Activated effector memory CD4-positive, alpha-beta T cell treated with Interleukin-2 at 50 U/mL for 16 hours (primary cell): ENCODE results near the gene ZSCAN21.

Experiments used
- DNase-seq: peaks from one replicate; pipeline ENCODE4 v3.0.0-alpha.2; 2020

Gene ZSCAN21

DNA sequence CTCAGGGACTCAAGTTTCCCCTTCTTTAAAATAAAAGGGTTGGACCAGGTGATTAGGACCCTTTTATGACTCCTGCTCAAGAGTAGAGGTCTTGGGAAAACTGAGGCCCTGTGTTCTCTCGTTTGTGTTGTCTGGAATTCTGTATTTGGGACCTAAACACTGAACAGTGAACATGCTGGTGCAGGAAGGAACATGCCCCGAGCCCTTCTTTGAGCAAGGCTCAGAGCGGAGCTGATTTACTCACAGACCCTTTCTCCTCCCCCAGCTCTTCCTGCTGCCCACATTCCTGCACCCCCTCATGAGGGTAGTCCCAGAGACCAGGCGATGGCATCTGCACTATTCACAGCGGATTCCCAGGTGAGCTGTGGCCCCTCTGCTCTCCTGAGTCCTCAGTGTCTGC lies 20.0 kb upstream of the ZSCAN21 start:
- no peak for DNase-seq

DNA sequence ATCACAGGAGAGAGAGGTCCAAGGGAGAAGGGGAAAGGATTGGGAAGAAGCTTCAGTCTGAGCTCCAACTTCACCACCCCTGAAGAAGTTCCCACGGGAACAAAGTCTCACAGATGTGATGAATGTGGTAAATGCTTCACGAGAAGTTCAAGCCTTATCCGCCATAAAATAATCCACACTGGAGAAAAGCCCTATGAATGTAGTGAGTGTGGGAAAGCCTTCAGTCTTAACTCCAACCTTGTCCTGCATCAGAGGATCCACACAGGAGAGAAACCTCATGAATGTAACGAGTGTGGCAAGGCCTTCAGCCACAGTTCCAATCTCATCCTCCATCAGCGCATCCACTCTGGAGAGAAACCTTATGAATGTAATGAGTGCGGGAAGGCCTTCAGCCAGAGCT lies 16.0 kb upstream of the ZSCAN21 start:
- DNase-seq, result no peak

DNA sequence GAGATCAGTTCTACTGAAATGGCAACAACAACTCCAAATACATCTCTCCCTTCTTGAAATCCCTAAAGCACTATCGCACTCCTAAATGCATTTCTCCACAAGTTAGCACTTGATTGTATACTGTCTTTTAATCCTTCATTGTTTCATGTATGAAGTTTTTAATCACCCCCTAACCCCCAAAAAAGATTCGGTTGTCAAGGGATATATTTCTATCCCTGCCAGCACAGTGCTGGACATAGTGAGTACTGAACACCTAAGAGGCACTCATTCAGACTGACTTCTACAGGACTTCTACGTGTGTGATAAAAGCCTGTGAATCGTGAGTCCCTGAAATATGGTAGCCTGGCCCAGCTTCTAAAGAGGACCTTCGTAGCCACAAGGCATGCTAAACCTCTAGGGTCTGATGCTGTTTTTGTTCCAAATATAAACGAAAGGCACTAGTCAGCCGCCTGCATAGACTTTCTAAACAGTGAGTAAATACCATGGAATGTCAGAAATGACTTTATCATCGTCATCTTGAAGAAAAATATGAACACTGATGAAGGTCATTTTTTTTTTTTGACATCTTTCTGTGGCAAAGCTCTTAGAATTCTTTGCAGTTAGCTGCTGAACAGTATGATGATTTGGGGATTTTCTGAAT lies 14.6 kb upstream of the ZSCAN21 start:
- no peak for DNase-seq

DNA sequence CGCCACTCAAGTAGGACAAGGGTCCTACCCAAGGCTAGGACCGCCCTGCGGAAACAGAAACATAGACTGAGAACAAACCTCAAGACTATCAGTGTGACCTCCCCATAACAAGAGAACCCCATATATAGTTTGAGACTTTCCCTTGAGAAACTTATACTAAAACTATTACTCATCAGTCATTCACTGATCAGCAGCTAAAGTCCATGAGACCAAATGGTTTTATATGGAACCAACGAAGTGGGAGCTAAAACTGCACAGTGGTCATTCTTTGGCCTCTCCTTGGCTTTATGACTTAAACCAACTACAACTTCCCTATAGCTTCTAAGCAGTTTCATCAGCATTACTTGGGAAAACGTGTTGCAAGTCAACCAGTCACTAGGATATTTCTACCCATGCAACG lies 13.7 kb upstream of the ZSCAN21 start:
- DNase-seq, result no peak

DNA sequence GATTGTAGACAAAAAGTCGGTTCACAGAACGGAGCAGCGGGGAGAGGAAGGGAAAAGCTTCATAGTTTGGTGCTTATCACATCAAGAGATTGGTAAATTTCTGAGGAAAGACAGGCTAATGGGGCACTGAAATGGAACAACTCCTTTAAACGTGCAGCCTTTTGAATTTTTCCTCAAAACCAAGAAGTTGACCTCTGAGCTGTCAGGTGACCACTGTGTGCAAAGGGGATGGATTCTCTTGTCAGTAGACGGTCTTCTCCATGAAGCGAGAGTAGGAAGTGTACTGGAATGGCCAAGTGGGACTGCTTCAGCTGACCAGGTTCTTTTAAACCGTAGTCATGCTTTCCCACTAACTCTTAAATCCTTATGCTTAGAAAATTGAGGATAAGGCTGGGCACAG lies 11.2 kb upstream of the ZSCAN21 start:
- no peak for DNase-seq

DNA sequence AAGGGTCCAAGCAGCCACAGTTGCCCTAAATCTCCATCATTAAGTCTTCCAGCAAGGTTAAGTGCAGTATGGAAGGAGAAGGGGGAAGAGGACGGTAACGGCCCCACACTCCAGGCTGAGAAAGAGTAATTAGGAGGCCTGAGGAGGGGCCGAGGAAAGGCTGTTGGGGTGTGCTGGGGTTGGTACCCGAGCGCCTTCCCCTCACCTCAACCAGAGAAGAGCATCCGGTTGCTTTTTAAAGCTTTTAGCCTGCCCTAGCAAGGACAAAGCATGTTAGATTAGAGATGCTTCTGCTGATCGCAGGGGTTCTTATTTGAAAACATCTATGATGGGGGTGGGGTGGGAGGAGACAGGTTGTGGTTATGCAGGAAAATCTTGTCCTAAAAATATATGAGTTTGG lies 9.0 kb upstream of the ZSCAN21 start:
- no peak for DNase-seq

DNA sequence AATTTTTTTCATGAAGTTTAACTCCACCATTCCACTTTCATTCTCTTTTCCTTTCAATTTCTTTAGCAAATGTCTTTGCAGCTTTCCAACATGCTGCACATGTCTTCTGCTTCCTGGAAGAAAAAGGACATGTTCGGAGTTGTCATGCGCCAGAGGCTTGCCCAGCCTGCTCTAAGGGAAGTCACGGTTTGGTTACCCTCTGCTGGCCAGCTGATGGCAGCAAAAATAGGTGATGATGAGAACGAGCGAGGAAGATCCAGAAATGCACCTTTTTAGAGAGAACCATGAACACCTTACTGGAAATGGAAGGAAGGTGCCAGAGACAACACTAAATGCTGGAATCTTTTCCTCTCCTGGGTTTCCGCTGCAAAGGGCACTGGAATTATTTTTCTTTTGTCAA lies 4.9 kb upstream of the ZSCAN21 start:
- DNase-seq, result no peak

DNA sequence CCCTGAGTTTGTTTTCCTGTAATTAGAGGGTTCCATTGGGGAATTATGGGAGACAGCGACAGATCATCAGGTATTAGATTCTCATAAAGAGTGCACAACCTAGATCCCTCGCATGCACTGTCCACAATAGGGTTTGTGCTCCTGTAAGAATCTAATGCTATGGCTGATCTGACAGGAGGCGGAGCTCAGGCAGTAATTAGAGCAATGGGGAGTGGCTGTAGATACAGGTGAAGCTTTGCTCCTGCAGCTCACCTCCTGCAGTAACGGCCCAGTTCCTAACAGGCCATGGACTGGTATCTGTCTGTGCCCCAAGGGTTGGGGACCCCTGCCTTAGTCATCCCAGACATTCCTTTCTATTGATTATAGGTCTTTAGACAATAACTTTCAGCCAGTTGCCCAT lies 894 bp upstream of the ZSCAN21 start:
- DNase-seq, result no peak

DNA sequence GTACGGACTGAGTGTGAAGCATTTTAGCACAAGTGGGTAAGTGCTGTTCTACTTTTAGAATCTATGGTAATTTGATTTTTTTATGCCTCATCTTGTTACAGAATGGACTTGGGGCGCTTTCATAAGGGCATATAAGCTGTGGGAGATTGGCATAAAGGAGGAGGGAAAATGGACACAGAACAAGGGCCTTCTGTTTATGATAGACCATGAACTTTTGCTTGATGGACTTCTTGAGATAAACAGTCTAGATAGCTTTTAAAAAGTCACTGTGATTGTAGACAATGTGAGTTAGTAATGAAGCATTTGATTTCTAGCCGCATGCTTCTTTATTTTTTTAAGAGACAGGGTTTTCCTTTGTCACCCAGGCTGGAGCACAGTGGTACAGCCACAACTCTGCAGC lies 2.0 kb downstream of the ZSCAN21 start:
- DNase-seq, result no peak

DNA sequence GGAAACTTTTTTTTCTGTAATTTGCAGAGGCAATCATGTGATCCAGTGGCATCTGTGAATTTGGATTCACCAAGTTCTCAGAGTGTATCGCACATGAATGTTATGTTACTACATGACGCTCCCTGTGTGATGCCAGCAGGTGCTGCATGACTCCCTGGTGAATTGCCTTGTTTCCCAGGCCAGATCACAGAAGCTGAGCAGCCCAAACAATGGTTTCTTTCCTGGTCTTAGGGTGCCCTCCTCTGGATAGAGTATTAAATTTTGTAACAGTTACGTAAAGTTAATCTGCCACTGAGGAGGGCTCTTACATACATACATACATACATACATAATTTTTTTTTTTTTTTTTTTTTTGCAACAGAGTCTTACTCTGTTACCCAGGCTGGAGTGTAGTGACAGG lies 3.6 kb downstream of the ZSCAN21 start:
- DNase-seq, result no peak

DNA sequence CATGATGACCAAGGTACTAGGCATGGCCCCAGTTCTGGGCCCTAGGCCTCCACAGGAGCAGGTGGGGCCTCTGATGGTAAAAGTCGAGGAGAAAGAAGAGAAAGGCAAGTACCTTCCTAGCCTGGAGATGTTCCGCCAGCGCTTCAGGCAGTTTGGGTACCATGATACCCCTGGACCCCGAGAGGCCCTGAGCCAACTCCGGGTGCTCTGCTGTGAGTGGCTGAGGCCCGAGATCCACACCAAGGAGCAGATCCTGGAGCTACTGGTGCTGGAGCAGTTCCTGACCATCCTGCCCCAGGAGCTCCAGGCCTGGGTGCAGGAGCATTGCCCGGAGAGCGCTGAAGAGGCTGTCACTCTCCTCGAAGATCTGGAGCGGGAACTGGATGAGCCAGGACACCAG lies 7.4 kb downstream of the ZSCAN21 start:
- DNase-seq, result no peak

DNA sequence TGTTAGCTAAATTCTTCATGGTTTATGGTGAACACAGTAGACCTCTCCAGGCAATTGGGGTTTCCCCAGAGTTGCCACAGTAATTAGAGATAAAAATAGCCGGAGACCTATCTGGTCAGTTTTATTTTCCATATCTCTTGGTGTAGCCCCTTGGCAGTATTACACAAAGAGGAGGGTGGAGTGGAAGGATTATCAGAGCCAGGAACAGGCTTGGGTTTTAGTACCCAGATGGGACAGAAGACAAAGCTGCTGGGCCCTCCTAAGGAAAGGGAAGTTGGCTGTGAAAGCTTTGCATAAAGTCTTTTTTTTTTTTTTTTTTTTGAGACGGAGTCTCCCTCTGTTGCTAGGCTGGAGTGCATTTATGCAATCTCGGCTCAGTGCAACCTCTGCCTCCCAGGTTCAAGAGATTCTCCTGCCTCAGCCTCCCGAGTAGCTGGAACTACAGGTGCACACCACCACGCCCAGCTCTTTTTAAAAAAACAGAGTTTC lies 9.7 kb downstream of the ZSCAN21 start:
- DNase-seq, result no peak

DNA sequence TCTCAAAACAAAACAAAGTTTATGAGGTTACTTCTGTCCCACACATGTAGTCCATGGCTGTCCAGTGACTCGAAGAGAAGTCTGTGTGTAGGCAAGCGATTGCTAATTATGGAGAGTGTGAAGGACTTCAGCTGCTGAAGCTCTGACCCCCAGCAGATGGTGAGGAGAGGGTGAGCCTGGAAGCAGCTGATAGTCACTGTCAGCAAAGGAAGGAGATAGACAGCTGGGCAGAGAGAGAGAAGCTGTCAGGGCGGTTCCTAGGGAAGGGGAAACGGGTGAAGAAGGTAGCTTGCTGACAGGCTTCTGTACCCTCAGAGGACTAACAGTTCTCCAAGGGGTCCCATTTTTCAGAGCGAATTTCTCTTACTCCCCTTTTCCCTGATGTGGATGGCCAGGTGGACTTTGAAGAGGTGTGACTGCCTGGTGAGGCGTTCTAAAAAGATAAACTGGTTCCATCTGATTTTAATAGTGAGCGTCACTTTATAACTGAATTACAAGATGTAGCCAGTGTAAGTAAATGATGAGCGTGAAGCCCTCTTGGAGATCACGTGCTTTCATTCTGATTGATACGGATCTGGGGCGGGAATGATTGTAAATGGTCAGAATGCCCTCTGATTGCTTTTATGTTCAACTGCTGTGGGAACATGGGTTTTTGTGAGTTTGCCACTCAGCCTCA lies 12.1 kb downstream of the ZSCAN21 start:
- no peak for DNase-seq

DNA sequence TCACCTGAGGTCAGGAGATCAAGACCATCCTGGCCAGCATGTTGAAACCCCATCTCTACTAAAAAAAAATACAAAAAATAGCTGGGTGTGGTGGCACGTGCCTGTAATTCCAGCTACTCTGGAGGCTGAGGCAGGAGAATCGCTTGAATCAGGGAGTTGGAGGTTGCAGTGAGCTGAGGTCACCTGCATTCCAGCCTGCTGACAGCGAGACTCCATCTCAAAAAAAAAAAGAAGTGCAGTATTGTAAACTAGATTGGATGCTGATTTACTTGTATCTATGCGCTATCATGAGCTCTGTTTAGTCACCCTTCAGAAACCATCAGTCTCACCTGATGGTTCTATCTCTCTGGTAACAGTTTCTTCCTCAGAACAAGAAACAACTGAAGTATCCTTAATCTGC lies 13.8 kb downstream of the ZSCAN21 start:
- no peak for DNase-seq

DNA sequence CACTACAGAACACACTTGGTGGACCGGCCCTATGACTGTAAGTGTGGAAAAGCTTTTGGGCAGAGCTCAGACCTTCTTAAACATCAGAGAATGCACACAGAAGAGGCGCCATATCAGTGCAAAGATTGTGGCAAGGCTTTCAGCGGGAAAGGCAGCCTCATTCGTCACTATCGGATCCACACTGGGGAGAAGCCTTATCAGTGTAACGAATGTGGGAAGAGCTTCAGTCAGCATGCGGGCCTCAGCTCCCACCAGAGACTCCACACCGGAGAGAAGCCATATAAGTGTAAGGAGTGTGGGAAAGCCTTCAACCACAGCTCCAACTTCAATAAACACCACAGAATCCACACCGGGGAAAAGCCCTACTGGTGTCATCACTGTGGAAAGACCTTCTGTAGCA lies 14.6 kb downstream of the ZSCAN21 start:
- no peak for DNase-seq

DNA sequence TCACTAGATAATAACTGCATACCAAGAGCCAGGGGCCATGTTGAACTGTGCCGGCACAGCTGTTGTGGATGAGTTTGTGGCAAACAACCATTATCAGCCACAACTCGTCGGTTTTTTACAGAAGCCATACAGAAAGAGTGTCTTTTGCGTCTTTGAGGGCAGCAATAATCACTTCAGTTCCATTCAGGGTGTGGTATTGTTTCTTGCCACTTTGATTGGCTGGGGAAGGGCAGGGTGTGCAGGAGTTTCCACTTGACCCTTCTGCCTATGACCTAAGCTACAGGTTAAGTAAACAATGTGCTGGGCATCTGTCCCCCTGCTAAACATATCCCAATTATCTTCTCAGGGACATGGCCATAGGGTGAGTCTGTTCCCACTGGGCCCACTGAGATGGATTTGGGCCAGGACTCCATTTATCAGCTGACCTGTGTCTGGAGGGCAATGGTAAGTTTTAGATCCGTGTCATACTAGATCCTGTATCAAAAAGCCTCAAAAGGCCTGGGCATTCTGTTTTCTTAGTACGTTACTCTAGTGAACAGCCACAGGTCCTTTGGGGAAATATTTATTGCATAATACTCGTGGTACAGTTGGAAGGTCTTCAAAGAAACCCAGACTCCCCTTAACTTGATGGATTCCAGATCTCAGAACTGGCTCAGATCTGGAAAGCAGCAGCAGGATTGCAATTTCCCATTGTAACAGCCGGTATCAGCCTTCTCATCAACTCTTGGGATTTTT lies 16.0 kb downstream of the ZSCAN21 start:
- DNase-seq, result no peak

DNA sequence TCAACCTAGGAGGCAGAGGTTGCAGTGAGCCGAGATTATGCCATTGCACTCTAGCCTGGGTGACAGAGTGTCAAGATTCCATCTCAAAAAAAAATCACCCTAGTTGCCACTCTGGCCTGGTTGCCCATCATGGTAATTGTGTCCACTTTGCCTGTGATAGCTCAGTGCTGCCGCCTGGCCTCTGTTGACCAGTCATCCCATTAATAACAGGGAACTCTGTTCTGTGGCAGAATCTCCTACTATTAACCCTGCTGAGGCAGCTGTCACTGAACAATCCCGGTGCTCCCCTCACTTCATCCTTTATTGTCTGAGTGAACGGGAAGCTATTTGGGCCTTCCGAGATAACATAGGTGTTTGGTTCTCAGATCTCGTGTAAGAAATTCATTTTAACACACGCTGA lies 17.4 kb downstream of the ZSCAN21 start:
- DNase-seq, result no peak

DNA sequence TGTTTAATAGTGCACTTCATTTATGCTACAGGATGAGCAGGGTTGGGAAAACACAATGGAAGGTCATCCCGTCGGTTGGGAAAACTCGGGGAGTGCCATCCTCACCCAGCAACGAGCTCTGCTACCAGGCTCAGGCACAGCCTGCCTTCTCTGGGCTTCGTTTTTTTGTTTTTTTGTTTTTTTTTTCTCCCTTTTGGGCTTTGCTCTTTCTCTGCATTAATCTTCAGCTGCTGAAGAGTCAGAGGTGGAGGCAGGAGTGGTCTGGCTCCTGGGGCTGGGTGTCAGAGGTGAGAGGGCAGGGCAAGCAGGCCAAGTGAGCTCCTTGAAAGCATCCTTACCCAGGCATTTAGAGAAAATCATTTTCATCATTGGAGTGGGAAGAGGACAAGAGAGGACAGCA lies 20.4 kb downstream of the ZSCAN21 start:
- no peak for DNase-seq

DNA sequence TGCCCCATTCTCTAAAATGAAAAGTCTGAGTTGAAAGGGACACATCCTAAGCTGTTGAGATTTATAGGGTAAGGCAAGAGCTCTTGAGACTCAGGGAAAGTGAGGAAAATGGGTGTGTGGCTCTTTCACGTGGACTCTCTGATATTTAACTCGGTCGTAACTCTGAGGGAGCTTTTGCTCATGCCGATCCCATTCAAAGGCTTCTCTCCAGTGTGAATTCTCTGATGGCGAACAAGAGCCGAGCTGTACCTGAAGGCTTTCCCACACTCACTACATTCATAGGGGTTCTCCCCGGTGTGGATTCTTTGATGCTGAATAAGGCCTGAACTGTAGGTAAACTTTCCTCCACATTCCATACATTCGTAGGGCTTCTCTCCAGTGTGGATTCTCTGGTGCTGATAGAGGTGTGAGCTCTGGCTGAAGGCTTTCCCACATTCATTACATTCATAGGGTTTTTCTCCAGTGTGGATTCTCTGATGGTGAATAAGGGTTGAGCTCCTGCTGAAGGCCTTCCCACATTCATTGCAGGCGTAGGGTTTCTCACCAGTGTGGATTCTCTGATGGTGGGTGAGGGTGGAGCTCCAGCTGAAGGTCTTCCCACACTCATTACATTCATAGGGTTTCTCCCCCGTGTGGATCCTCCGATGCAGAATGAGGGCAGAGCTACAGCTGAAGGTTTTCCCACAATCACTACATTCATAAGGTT lies 21.6 kb downstream of the ZSCAN21 start:
- no peak for DNase-seq

DNA sequence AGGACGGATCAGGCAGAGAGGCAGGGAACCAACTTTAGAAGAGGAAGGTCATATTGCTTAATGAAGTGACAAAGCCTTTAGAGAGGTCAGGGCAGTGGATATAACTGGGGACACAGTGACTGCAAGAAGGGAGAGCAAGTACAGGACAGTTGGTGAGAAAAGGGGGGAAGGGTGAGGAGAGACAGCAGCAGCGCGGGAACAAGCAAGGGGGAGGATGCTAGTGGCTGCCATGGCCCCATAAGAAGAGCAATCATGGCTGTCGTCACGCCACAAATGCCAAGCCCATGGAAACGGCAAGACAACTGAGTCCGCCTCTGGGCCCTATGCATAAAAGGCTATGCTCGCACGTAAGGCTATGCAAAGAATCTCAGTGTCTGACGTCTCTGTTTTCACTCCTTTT lies 22.9 kb downstream of the ZSCAN21 start:
- no peak for DNase-seq

DNA sequence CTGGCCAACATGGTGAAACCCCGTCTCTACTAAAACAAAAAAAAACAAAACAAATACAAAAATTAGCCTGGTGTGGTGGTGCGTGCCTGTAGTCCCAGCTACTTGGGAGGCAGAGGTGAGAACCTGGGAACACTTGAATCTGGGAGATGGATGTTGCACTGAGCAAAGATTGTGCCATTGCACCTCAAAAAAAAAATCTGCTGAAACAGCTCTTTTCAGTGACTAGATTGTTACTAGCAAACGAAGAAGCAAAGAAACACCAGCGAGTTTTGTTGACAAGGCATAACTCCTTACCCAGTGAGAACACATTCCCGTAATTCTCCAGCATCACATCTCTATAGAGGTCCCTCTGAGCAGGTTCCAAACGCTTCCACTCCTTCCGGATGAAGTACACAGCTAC lies 25.3 kb downstream of the ZSCAN21 start:
- DNase-seq, result no peak

DNA sequence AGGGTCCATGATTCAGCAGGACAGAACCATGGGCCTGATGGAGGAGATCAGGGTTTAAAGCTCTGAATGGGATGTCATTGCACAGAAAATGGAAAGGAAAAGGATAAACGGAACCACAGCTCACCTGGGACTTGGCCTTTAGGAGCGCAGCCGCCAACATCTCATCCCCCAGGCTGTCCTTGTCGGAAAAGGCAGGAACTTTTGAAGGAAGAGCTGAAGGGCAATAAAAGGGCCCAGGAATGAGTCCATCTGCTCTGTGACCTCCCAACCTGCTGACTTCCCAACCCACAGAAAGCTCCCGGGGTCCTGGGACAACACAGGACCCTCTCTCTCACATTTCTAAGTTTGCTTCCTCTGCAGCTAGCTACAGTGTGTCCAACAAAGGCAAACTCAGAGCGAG lies 25.8 kb downstream of the ZSCAN21 start:
- no peak for DNase-seq

DNA sequence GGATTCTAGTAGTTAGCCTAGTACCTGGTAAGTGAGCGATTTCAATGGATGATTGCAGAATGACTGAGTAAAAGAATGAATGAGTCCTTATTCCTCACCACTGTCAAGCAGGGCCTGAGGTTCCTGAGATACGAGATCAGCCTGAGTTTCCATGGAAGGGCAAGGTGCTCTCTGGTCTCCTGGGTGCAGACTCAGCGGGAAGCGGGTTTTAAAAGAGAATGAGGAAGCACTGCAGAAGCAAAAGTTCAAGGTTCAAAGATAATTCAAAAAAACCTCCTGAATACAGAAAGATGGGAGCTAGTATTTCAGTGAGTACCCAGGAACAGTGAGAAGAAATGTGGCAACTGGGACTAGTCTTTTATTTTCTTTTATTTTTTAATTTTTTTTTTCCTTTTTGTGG lies 27.6 kb downstream of the ZSCAN21 start:
- DNase-seq, result no peak
